PC-3 (cell line): ENCODE measurements around the gene CEP112. TPM values are rescaled to one million over a fixed set of nuclear protein-coding genes. Genes with fewer than 3 reads are reported as not detected.

Experiments used
- ATAC-seq: fragments of 200-7000 bp; cut with Tn5 transposase; 2 replicates; pipeline ENCODE4 v1.9.1; 2020; ENCODE audit warnings: mild to moderate bottlenecking, moderate library complexity
- BruUV-seq: library from RNA; stranded (reverse); fragments of 400-500 nt; replicated peaks from 2 replicates; lab custom pipeline; 2021; lab: Mats Ljungman, UMichigan
- CTCF ChIA-PET: fragments of 300-600 bp; sonication (Branson Sonifier 250); formaldehyde crosslinking; loops from one replicate; lab custom pipeline; 2022; ENCODE audit warnings: antibody characterized with exemption; lab: Charles Lee
- POLR2A ChIA-PET: fragments of 300-600 bp; sonication (Branson Sonifier 250); formaldehyde crosslinking; loops from one replicate; lab custom pipeline; 2022; ENCODE audit warnings: antibody characterized with exemption; ENCODE audit not compliant: unreplicated experiment; lab: Charles Lee
- DNase-seq: peaks from one replicate; pipeline ENCODE4 v3.0.0-alpha.2; 2015
- H2AFZ ChIP-seq: fragments of 300-600 bp; sonication (generic); 2 replicates; pipeline ENCODE4 v1.6.0; 2016; ENCODE audit warnings: antibody characterized with exemption, low read length
- H3F3A ChIP-seq: fragments of 300-600 bp; sonication (generic); one replicate; pipeline ENCODE4 v1.6.0; 2017; ENCODE audit warnings: antibody characterized with exemption, low read length, control low read depth, mild to moderate bottlenecking; ENCODE audit not compliant: unreplicated experiment
- H3K27ac ChIP-seq: fragments of 300-600 bp; sonication (generic); 2 replicates; pipeline ENCODE4 v1.5.1; 2016; ENCODE audit warnings: mild to moderate bottlenecking, low read length
- H3K27me3 ChIP-seq: fragments of 300-600 bp; sonication (generic); 2 replicates; pipeline ENCODE4 v1.6.1; 2016; ENCODE audit warnings: low read length, mixed read lengths
- H3K36me3 ChIP-seq: fragments of 300-600 bp; sonication (generic); 2 replicates; pipeline ENCODE4 v1.6.1; 2016; ENCODE audit warnings: low read depth, mixed run types, low read length, mixed read lengths
- H3K4me1 ChIP-seq: fragments of 300-600 bp; sonication (generic); 2 replicates; pipeline ENCODE4 v1.5.1; 2016; ENCODE audit warnings: low read length; ENCODE audit not compliant: insufficient read depth
- H3K4me2 ChIP-seq: fragments of 300-600 bp; sonication (generic); 2 replicates; pipeline ENCODE4 v1.6.0; 2016; ENCODE audit warnings: low read length
- H3K4me3 ChIP-seq: fragments of 300-600 bp; sonication (generic); 2 replicates; pipeline ENCODE4 v1.5.1; 2016; ENCODE audit warnings: mild to moderate bottlenecking, low read length, mixed read lengths
- H3K79me2 ChIP-seq: fragments of 300-600 bp; sonication (generic); 2 replicates; pipeline ENCODE4 v1.6.1; 2017; ENCODE audit warnings: low read length, mixed read lengths
- H3K9ac ChIP-seq: fragments of 300-600 bp; sonication (generic); 2 replicates; pipeline ENCODE4 v1.6.0; 2016; ENCODE audit warnings: mild to moderate bottlenecking, low read length
- H3K9me2 ChIP-seq: fragments of 300-600 bp; sonication (generic); replicated peaks from 2 replicates; pipeline ENCODE4 v1.6.1; 2016; ENCODE audit warnings: mixed run types, low read length, mixed read lengths
- H3K9me3 ChIP-seq: fragments of 300-600 bp; sonication (generic); 2 replicates; pipeline ENCODE4 v1.6.1; 2016; ENCODE audit warnings: low read length, mixed read lengths
- H4K20me1 ChIP-seq: fragments of 300-600 bp; sonication (generic); 2 replicates; pipeline ENCODE4 v1.6.1; 2016; ENCODE audit warnings: low read length, mixed read lengths
- EZH2 ChIP-seq: fragments of 300-600 bp; sonication (generic); IDR thresholded peaks from one replicate; pipeline ENCODE4 v1.6.1; 2017; ENCODE audit warnings: antibody characterized with exemption, mild to moderate bottlenecking, low read length; ENCODE audit not compliant: unreplicated experiment
- EZH2phosphoT487 ChIP-seq: fragments of 300-600 bp; sonication (generic); IDR thresholded peaks from 2 replicates; pipeline ENCODE4 v1.6.1; 2018; ENCODE audit warnings: mild to moderate bottlenecking, antibody characterized with exemption, low read length, borderline replicate concordance
- intact Hi-C: fragments of 100-400 bp; cut with micrococcal nuclease; formaldehyde crosslinking; loops from 2 replicates; pipeline ENCODE4 v1.9.0; 2023
- total RNA-seq: library from RNA; depleted of rRNA; stranded (reverse); fragments of >200 nt; gene quantifications from 2 replicates; pipeline ENCODE4 v1.2.3, GENCODE V29; 2014
- TF ChIP-seq, protein P1 (sequence below): fragments of 300-600 bp; sonication (generic); conservative IDR thresholded peaks from 2 replicates; pipeline ENCODE4 v1.5.1; 2017; ENCODE audit warnings: antibody characterized with exemption, low read depth, mild to moderate bottlenecking, low read length

The CEP112 gene
- total RNA-seq, 1 experiment from 2014 or later, result 6.5 TPM

DNA sequence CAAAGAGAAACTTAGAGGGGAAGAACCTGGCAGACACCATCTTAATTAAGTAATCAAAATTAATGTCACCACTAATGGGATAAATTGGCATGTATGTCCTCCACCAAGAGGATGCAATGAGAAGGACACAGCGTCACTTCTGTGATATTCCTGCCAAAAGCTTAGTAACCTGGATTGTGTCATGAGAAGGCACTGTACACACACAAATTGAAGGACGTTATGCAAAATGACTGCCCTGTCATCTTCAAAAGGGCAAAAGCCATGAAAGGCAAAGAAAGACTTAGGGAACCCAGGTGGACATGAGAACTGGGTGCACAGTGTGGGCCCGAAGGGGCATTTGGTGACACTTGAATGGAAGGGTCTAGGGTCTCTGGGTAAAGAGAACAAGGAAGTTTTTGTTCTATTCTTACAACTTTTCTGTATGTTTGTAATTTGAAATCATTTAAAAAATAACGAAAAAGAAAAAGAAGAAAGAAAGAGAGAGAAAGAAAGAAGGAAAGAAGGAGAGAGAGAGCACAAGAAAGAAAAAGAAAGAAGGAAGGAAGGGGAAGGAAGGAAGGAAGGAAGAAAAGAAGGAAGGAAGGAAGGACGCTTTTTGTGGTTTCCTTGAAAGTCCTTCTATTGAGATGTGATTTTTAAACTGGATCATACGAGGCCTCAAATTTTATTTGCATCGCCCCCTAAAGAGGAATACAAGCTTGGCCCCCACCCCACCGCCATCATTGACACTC is 41.3 kb upstream of the CEP112 start:
- ChIA-PET POLR2A (no interaction called here), CTCF (interaction anchor here (0.6 kb wide), 1 partner anchor 83 kb away, joined by 3 read pairs; no protein-coding TSS in a partner anchor)
- H3K36me3 ChIP-seq, result no peaks in the 10 kb centered on the region
- BruUV-seq, result no TSS peak
- H3K4me1 ChIP-seq, result no peaks in the 10 kb centered on the region
- H3K4me2 ChIP-seq, result no peak overlapping the region
- DNase-seq (no peak), ATAC-seq (no peak)
- no peak overlapping the region for H3K27ac ChIP-seq
- H3K4me3 ChIP-seq, result no peak overlapping the region
- TF ChIP-seq, protein P1, sequence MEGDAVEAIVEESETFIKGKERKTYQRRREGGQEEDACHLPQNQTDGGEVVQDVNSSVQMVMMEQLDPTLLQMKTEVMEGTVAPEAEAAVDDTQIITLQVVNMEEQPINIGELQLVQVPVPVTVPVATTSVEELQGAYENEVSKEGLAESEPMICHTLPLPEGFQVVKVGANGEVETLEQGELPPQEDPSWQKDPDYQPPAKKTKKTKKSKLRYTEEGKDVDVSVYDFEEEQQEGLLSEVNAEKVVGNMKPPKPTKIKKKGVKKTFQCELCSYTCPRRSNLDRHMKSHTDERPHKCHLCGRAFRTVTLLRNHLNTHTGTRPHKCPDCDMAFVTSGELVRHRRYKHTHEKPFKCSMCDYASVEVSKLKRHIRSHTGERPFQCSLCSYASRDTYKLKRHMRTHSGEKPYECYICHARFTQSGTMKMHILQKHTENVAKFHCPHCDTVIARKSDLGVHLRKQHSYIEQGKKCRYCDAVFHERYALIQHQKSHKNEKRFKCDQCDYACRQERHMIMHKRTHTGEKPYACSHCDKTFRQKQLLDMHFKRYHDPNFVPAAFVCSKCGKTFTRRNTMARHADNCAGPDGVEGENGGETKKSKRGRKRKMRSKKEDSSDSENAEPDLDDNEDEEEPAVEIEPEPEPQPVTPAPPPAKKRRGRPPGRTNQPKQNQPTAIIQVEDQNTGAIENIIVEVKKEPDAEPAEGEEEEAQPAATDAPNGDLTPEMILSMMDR, result no peak
- no peak for TF ChIP-seq EZH2
- TF ChIP-seq EZH2phosphoT487, result no peak
- intact Hi-C loops, result no loop called here
- H3F3A ChIP-seq, result no peaks in the 10 kb centered on the region
- H3K9me3 ChIP-seq, result no peaks in the 10 kb centered on the region
- no peaks in the 10 kb centered on the region for H3K79me2 ChIP-seq
- H3K27me3 ChIP-seq, result no peaks in the 10 kb centered on the region
- H4K20me1 ChIP-seq, result no peaks in the 10 kb centered on the region
- H3K9me2 ChIP-seq, result no peaks in the 10 kb centered on the region
- no peak overlapping the region for H2AFZ ChIP-seq
- no peak overlapping the region for H3K9ac ChIP-seq

DNA sequence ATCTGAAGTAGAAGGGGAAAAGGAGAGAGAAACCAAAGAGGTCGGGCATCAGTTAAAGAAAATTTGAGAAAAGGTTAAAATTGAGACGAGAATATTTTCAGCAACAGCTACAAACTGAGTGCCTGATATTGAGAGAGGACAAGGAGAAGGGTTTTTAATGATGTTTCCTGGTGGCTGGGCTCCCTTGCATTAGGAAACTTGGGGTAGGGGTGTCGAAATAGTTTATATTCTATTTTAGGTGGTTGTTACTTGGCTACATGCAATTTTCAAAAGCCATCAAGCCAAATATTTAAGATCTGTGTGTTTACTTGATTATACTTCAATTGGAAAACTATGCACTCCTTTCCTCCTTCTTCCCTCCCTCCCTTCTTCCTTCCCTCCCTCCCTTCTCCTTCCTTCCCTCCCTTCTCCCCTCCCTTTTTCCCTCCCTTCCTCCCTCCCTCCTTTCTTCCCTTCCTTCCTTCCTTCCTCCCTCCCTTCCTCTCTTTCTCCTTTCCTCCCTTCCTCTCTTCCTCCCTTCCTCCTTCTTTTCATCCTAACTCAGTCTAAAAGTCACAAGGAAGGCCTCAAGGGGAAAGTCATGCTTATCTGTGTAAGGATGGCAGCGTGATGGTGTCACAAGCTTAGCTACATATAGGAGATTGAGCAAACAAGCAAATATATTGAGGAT is 39.1 kb upstream of the CEP112 start:
- no peak overlapping the region for H3K4me3 ChIP-seq
- no peaks in the 10 kb centered on the region for H4K20me1 ChIP-seq
- no peaks in the 10 kb centered on the region for H3K79me2 ChIP-seq
- no peaks in the 10 kb centered on the region for H3K9me3 ChIP-seq
- no peak overlapping the region for H2AFZ ChIP-seq
- TF ChIP-seq EZH2phosphoT487, result no peak
- TF ChIP-seq, protein P1, result no peak
- TF ChIP-seq EZH2, result no peak
- H3K4me1 ChIP-seq, result no peaks in the 10 kb centered on the region
- no peak overlapping the region for H3K9ac ChIP-seq
- no peak overlapping the region for H3K27ac ChIP-seq
- no peaks in the 10 kb centered on the region for H3F3A ChIP-seq
- BruUV-seq, result no TSS peak
- intact Hi-C loops, result no loop called here
- no peaks in the 10 kb centered on the region for H3K9me2 ChIP-seq
- CTCF ChIA-PET, result no interaction called here
- no peaks in the 10 kb centered on the region for H3K36me3 ChIP-seq
- no peak for DNase-seq
- no peaks in the 10 kb centered on the region for H3K27me3 ChIP-seq
- POLR2A ChIA-PET, result no interaction called here
- H3K4me2 ChIP-seq, result no peak overlapping the region
- no peak for ATAC-seq
